Large intestine (tissue), 3 donors: ENCODE data around the gene PXDC1. TPM values are rescaled to one million over a fixed set of nuclear protein-coding genes. Genes with fewer than 3 reads are reported as not detected.

Source experiments
- DNase-seq, 2 donors: peaks; one replicate each; pipeline versions ENCODE4 v3.0.0 to v3.0.0-alpha.2; 2013
- H3K27ac ChIP-seq: one replicate; pipeline ENCODE4 v1.5.1; 2013; ENCODE audit warnings: low read length
- H3K27me3 ChIP-seq: 2 replicates; pipeline ENCODE4 v1.6.1; 2013; ENCODE audit warnings: low read length; ENCODE audit not compliant: control insufficient read depth, insufficient read depth
- H3K36me3 ChIP-seq: 2 replicates; pipeline ENCODE4 v1.6.1; 2013; ENCODE audit warnings: low read length; ENCODE audit not compliant: control insufficient read depth, insufficient read depth
- H3K4me1 ChIP-seq: one replicate; pipeline ENCODE4 v1.6.1; 2013; ENCODE audit warnings: low read length; ENCODE audit not compliant: control insufficient read depth, insufficient read depth
- H3K4me3 ChIP-seq: one replicate; pipeline ENCODE4 v1.5.1; 2013; ENCODE audit warnings: low read length
- H3K9me3 ChIP-seq: one replicate; pipeline ENCODE4 v1.6.1; 2013; ENCODE audit warnings: mild to moderate bottlenecking, low read depth, low read length, moderate library complexity; ENCODE audit not compliant: control insufficient read depth
- WGBS: methylation state at CpG from one replicate; pipeline ENCODE4 v1.1.5; 2013; ENCODE audit warnings: low lambda C conversion rate; ENCODE audit not compliant: insufficient coverage; 5-methylcytosine and 5-hydroxymethylcytosine counted together
- polyA plus RNA-seq: library from polyadenylated mRNA; unstranded; fragments of 120-200 nt; gene quantifications from one replicate; pipeline ENCODE4 v1.2.1, GENCODE V29; 2013

Gene PXDC1
- polyA plus RNA-seq, 1 donor: 52.3 TPM

- Histone ChIP-seq H3K4me1 (no peaks in the 10 kb centered on the region), H3K36me3 (no peaks in the 10 kb centered on the region), H3K9me3 (no peaks in the 10 kb centered on the region), H3K27ac (no peak overlapping the region), H3K27me3 (no peaks in the 10 kb centered on the region), H3K4me3 (no peak overlapping the region)
- no CpG with 5 or more reads among the region's 17 CpGs for WGBS
- DNase-seq: no peak
These were observed 31.6 kb upstream of the PXDC1 start for GRCh38 chr6:3782876-3783832.

- H3K27ac ChIP-seq: no peak overlapping the region
- no peaks in the 10 kb centered on the region for H3K4me1 ChIP-seq
- 50% methylated on average over 1 of the region's 8 CpGs for WGBS
- H3K9me3 ChIP-seq: no peaks in the 10 kb centered on the region
- H3K4me3 ChIP-seq: no peak overlapping the region
- H3K36me3 ChIP-seq: no peaks in the 10 kb centered on the region
- no peaks in the 10 kb centered on the region for H3K27me3 ChIP-seq
- DNase-seq: no peak
These were observed 30.0 kb upstream of the PXDC1 start for GRCh38 chr6:3781504-3781903.

- no CpG with 5 or more reads among the region's 6 CpGs for WGBS
- Histone ChIP-seq H3K4me1 (no peaks in the 10 kb centered on the region), H3K27ac (no peak overlapping the region), H3K36me3 (no peaks in the 10 kb centered on the region), H3K4me3 (no peak overlapping the region), H3K9me3 (no peaks in the 10 kb centered on the region), H3K27me3 (no peaks in the 10 kb centered on the region)
- no peak for DNase-seq
These were observed 28.0 kb upstream of the PXDC1 start for GRCh38 chr6:3779574-3779849.

- no peaks in the 10 kb centered on the region for H3K36me3 ChIP-seq
- no peaks in the 10 kb centered on the region for H3K9me3 ChIP-seq
- H3K27ac ChIP-seq: no peak overlapping the region
- WGBS: no CpG with 5 or more reads among the region's 11 CpGs
- no peaks in the 10 kb centered on the region for H3K27me3 ChIP-seq
- DNase-seq: no peak
- no peaks in the 10 kb centered on the region for H3K4me1 ChIP-seq
- H3K4me3 ChIP-seq: no peak overlapping the region
These were observed 27.4 kb upstream of the PXDC1 start for GRCh38 chr6:3778701-3779573.

- Histone ChIP-seq H3K36me3 (no peaks in the 10 kb centered on the region), H3K9me3 (no peaks in the 10 kb centered on the region), H3K27ac (no peak overlapping the region), H3K4me3 (no peak overlapping the region), H3K27me3 (no peaks in the 10 kb centered on the region), H3K4me1 (no peaks in the 10 kb centered on the region)
- no peak for DNase-seq
- WGBS: 90% methylated on average over 2 of the region's 18 CpGs
These were observed 26.4 kb upstream of the PXDC1 start for GRCh38 chr6:3777730-3778461.

GRCh38 chr6:3776881-3777507, 25.5 kb upstream of the PXDC1 start:
- DNase-seq: no peak
- H3K27ac ChIP-seq: no peak overlapping the region
- H3K9me3 ChIP-seq: no peaks in the 10 kb centered on the region
- H3K36me3 ChIP-seq: no peaks in the 10 kb centered on the region
- no peak overlapping the region for H3K4me3 ChIP-seq
- no peaks in the 10 kb centered on the region for H3K4me1 ChIP-seq
- no peaks in the 10 kb centered on the region for H3K27me3 ChIP-seq
- no CpG with 5 or more reads among the region's 6 CpGs for WGBS

GRCh38 chr6:3775847-3776246, 24.3 kb upstream of the PXDC1 start:
- H3K9me3 ChIP-seq: peaks cover 3% of the 10 kb centered on the region
- H3K27me3 ChIP-seq: no peaks in the 10 kb centered on the region
- H3K36me3 ChIP-seq: no peaks in the 10 kb centered on the region
- no peaks in the 10 kb centered on the region for H3K4me1 ChIP-seq
- H3K27ac ChIP-seq: no peak overlapping the region
- no peak overlapping the region for H3K4me3 ChIP-seq
- WGBS: no CpG with 5 or more reads among the region's 4 CpGs
- DNase-seq: no peak

- Histone ChIP-seq H3K9me3 (peaks cover 3% of the 10 kb centered on the region), H3K4me3 (no peak overlapping the region), H3K36me3 (no peaks in the 10 kb centered on the region), H3K27ac (no peak overlapping the region), H3K27me3 (no peaks in the 10 kb centered on the region), H3K4me1 (no peaks in the 10 kb centered on the region)
- no CpG with 5 or more reads among the region's 7 CpGs for WGBS
- DNase-seq: no peak
These were observed 23.9 kb upstream of the PXDC1 start for GRCh38 chr6:3775386-3775785.

- no CpG with 5 or more reads among the region's 7 CpGs for WGBS
- Histone ChIP-seq H3K4me3 (no peak overlapping the region), H3K9me3 (peaks cover 3% of the 10 kb centered on the region), H3K4me1 (no peaks in the 10 kb centered on the region), H3K36me3 (no peaks in the 10 kb centered on the region), H3K27me3 (peaks cover 2% of the 10 kb centered on the region), H3K27ac (no peak overlapping the region)
- no peak for DNase-seq
These were observed 22.3 kb upstream of the PXDC1 start for GRCh38 chr6:3773678-3774298.
